Measurements from ENCODE around the gene ICOS. TPM values are rescaled to one million over a fixed set of nuclear protein-coding genes. Genes with fewer than 3 reads are reported as not detected.

ICOS gene
- polyA plus RNA-seq, 1 of the 3 experiments (the other 2 are of a cell fraction) = not detected

DNA sequence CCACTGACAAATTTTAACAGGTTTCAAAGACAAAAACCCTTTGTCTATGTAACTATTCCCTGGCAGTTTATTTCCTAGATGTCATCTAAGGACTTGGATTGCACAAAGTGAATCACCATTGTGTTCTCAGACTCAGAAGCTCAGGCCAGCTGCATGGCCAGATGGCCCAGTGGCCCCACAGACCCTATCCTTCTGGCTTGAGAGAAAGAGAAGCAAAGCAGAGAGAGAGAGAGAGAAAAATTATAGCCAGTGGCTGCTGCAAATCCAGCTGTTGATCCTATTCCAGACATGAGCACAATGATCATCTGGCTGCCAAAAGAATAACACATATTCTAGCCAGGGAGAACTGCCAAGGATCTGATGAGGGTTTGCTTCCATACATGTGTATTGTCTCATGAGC, 43.2 kb upstream of the ICOS start (continued):
- TF ChIP-seq, protein P1, sequence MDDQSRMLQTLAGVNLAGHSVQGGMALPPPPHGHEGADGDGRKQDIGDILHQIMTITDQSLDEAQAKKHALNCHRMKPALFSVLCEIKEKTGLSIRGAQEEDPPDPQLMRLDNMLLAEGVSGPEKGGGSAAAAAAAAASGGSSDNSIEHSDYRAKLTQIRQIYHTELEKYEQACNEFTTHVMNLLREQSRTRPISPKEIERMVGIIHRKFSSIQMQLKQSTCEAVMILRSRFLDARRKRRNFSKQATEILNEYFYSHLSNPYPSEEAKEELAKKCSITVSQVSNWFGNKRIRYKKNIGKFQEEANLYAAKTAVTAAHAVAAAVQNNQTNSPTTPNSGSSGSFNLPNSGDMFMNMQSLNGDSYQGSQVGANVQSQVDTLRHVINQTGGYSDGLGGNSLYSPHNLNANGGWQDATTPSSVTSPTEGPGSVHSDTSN (IDR thresholded peaks at IDR 0.05) = no peak
- TF ChIP-seq NRF1 (IDR thresholded peaks at IDR 0.05; ENCODE audit: low read depth, low read length) (no peak), SMC3 (IDR thresholded peaks at IDR 0.05; ENCODE audit: low read depth, low read length) (no peak), GATA2 (CRISPR knock-in tag; IDR thresholded peaks at IDR 0.05) (no peak), YY1 (IDR thresholded peaks at IDR 0.05; ENCODE audit: low read depth) (no peak), GABPA (IDR thresholded peaks at IDR 0.05; ENCODE audit: low read depth) (no peak)
- TF ChIP-seq, protein P2, sequence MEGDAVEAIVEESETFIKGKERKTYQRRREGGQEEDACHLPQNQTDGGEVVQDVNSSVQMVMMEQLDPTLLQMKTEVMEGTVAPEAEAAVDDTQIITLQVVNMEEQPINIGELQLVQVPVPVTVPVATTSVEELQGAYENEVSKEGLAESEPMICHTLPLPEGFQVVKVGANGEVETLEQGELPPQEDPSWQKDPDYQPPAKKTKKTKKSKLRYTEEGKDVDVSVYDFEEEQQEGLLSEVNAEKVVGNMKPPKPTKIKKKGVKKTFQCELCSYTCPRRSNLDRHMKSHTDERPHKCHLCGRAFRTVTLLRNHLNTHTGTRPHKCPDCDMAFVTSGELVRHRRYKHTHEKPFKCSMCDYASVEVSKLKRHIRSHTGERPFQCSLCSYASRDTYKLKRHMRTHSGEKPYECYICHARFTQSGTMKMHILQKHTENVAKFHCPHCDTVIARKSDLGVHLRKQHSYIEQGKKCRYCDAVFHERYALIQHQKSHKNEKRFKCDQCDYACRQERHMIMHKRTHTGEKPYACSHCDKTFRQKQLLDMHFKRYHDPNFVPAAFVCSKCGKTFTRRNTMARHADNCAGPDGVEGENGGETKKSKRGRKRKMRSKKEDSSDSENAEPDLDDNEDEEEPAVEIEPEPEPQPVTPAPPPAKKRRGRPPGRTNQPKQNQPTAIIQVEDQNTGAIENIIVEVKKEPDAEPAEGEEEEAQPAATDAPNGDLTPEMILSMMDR (IDR thresholded peaks at IDR 0.05) = no peak

DNA sequence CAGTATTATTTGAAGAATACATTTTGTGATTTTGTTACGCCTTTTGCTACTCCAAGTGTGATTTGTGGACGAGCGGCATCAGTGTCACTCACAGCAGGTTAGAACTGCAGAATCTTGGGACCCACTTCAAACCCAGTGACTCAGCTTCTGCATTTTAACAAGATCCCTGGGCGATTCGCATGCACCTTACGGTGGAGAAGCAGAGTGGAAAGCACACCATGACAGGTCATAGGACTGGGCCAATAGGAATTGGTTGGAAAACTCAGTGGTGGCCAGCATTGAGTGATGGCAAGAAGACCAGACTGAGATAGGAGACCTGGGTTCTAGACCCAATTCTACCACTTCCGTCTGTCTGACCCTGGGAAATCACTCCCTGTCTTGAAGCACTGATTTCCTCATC, 42.7 kb upstream of the ICOS start:
- H3K79me2 ChIP-seq (ENCODE audit: insufficient read depth) = no peaks in the 10 kb centered on the region
- H3K27me3 ChIP-seq (ENCODE audit: insufficient read depth) = no peaks in the 10 kb centered on the region
- no peaks in the 10 kb centered on the region for H3K9me3 ChIP-seq
- no peak overlapping the region for H3K4me3 ChIP-seq (ENCODE audit: low read depth in 2 of 2, low read length in 1 of 2)
- H4K20me1 ChIP-seq (ENCODE audit: insufficient read depth) = no peaks in the 10 kb centered on the region
- no peak overlapping the region for H2AFZ ChIP-seq (ENCODE audit: low read depth)
- no peaks in the 10 kb centered on the region for H3F3A ChIP-seq (replicated peaks; ENCODE audit: insufficient read depth)
- DNase-seq = no peak
- H3K9ac ChIP-seq = no peak overlapping the region
- H3K4me1 ChIP-seq (ENCODE audit: control insufficient read depth in 1 of 2, insufficient read depth in 2 of 2, low read depth in 1 of 2, low read length in 1 of 2) = no peaks in the 10 kb centered on the region
- no peak overlapping the region for H3K4me2 ChIP-seq
- CTCF ChIA-PET = no interaction called here
- no peak overlapping the region for H3K27ac ChIP-seq (ENCODE audit: low read depth in 2 of 2, low read length in 1 of 2)
- POLR2A ChIA-PET = no interaction called here
- H3K9me2 ChIP-seq = no peaks in the 10 kb centered on the region
- H3K36me3 ChIP-seq (replicated peaks in 1 of 2; ENCODE audit: control insufficient read depth in 1 of 2, insufficient read depth in 2 of 2, low read length in 1 of 2) = no peaks in the 10 kb centered on the region
- 64% methylated on average over 7 of the region's 7 CpGs for WGBS (ENCODE audit: low lambda C conversion rate)
- TF ChIP-seq SIN3A (IDR thresholded peaks at IDR 0.05; ENCODE audit: borderline replicate concordance, low read depth, low read length) (no peak), FOSL2 (IDR thresholded peaks at IDR 0.05; ENCODE audit: borderline replicate concordance, low read depth) (no peak), TAF1 (IDR thresholded peaks at IDR 0.05; ENCODE audit: borderline replicate concordance, low read depth, low read length) (no peak), POLR2AphosphoS5 (IDR thresholded peaks at IDR 0.05; ENCODE audit: low read depth, low read length) (no peak), EP300 (IDR thresholded peaks at IDR 0.05; ENCODE audit: borderline replicate concordance in 1 of 2, low read depth in 1 of 2, low read length in 1 of 2) (no peak), MEF2A (IDR thresholded peaks at IDR 0.05; ENCODE audit: borderline replicate concordance, low read depth) (no peak), TEAD4 (IDR thresholded peaks at IDR 0.05; ENCODE audit: borderline replicate concordance, insufficient read depth) (no peak), SMC3 (IDR thresholded peaks at IDR 0.05; ENCODE audit: low read depth, low read length) (no peak), GATA2 (CRISPR knock-in tag; IDR thresholded peaks at IDR 0.05) (no peak), RCOR1 (IDR thresholded peaks at IDR 0.05; ENCODE audit: low read length) (no peak), MXI1 (IDR thresholded peaks at IDR 0.05; ENCODE audit: low read depth, low read length) (no peak)
- TF ChIP-seq, protein P3, sequence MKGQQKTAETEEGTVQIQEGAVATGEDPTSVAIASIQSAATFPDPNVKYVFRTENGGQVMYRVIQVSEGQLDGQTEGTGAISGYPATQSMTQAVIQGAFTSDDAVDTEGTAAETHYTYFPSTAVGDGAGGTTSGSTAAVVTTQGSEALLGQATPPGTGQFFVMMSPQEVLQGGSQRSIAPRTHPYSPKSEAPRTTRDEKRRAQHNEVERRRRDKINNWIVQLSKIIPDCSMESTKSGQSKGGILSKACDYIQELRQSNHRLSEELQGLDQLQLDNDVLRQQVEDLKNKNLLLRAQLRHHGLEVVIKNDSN (IDR thresholded peaks at IDR 0.05; ENCODE audit: borderline replicate concordance, low read depth) = no peak
- TF ChIP-seq, protein P4, sequence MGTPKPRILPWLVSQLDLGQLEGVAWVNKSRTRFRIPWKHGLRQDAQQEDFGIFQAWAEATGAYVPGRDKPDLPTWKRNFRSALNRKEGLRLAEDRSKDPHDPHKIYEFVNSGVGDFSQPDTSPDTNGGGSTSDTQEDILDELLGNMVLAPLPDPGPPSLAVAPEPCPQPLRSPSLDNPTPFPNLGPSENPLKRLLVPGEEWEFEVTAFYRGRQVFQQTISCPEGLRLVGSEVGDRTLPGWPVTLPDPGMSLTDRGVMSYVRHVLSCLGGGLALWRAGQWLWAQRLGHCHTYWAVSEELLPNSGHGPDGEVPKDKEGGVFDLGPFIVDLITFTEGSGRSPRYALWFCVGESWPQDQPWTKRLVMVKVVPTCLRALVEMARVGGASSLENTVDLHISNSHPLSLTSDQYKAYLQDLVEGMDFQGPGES (IDR thresholded peaks at IDR 0.05; ENCODE audit: low read depth, low read length) = no peak
- TF ChIP-seq, protein P2 (IDR thresholded peaks at IDR 0.05) = no peak
- TF ChIP-seq, protein P5, sequence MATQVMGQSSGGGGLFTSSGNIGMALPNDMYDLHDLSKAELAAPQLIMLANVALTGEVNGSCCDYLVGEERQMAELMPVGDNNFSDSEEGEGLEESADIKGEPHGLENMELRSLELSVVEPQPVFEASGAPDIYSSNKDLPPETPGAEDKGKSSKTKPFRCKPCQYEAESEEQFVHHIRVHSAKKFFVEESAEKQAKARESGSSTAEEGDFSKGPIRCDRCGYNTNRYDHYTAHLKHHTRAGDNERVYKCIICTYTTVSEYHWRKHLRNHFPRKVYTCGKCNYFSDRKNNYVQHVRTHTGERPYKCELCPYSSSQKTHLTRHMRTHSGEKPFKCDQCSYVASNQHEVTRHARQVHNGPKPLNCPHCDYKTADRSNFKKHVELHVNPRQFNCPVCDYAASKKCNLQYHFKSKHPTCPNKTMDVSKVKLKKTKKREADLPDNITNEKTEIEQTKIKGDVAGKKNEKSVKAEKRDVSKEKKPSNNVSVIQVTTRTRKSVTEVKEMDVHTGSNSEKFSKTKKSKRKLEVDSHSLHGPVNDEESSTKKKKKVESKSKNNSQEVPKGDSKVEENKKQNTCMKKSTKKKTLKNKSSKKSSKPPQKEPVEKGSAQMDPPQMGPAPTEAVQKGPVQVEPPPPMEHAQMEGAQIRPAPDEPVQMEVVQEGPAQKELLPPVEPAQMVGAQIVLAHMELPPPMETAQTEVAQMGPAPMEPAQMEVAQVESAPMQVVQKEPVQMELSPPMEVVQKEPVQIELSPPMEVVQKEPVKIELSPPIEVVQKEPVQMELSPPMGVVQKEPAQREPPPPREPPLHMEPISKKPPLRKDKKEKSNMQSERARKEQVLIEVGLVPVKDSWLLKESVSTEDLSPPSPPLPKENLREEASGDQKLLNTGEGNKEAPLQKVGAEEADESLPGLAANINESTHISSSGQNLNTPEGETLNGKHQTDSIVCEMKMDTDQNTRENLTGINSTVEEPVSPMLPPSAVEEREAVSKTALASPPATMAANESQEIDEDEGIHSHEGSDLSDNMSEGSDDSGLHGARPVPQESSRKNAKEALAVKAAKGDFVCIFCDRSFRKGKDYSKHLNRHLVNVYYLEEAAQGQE (IDR thresholded peaks at IDR 0.05; ENCODE audit: low read depth, low read length) = no peak
